NT2/D1 (cell line): ENCODE measurements around the gene CELF2.

ENCODE experiments used
- YY1 ChIP-seq: IDR thresholded peaks from 2 replicates; pipeline ENCODE4 v1.6.1; 2011; ENCODE audit not compliant: insufficient read length, insufficient read depth
- ZNF274 ChIP-seq: IDR thresholded peaks from 2 replicates; pipeline ENCODE4 v1.6.1; 2011; ENCODE audit warnings: mild to moderate bottlenecking, low read depth, low read length

DNA sequence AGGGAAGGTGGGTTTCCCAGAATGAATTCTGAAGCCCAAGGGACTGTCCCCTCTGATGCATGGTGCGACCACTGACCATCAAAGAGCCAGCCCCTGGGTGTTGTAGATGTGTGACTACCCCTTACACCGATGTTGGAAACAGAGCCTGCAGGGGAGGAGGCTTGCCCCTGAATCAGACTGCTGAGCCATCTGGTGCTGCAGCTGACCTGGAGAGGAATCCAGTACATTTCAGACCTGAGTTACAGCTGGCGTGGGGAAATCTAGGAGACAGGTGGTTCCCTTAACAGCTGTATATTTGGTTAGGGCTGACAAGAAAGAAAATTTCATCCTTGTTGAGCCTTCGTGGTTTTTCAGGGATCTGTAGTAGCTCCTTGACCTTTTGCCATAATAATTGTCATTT lies 195.5 kb downstream of the CELF2 start:
- TF ChIP-seq YY1 (no peak), ZNF274 (no peak)
